ENCODE results near the gene TOR2A. TPM values are rescaled to one million over a fixed set of nuclear protein-coding genes. Genes with fewer than 3 reads are reported as not detected.

TOR2A gene
- total RNA-seq, 1 experiment from 2014 or later: 14.4 TPM

DNA sequence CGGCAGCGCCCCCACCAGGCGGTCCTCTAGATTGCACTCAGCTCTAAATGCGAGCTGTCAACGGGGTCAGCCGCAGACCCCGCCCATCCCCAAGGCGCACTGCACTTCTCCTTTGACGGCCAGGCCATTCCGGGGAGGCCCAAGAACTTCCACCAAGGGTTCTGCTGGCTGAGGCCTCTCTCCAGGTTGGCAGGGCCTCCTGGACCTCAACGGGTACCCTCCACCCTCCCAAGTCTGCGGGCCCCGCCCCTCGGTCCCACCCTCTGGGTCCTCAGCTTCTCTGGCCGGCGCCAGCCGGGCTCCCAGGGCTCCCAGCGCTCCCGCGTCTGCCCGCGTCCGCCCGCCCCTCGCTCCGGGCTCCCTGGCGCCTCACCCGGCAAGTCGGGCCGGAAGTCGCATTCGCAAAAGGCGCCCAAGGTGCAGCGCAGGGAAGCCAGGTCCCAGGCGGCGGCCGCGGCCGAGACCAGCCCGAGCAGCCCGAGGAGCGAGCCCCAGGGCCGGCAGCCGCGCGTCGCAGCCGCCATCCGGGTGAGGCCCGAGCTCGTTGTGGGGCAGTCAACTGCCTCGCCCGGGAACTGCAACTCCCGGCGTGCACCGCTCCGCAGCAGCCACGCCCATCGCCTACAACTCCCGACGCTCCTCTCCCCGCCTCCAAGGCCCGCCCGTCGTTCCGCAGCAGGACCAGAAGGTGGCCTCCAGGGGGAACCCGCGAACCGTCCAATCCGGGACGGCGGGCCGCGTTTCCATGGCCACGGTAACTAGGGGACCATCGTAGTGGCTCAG is at the start of gene TOR2A (continued):
- no peak for TF ChIP-seq RORB (CRISPR knock-in tag; IDR thresholded peaks at IDR 0.05)
- TF ChIP-seq ETV6 (CRISPR knock-in tag; IDR thresholded peaks at IDR 0.05): peak; percentile 65
- TF ChIP-seq, protein P1, sequence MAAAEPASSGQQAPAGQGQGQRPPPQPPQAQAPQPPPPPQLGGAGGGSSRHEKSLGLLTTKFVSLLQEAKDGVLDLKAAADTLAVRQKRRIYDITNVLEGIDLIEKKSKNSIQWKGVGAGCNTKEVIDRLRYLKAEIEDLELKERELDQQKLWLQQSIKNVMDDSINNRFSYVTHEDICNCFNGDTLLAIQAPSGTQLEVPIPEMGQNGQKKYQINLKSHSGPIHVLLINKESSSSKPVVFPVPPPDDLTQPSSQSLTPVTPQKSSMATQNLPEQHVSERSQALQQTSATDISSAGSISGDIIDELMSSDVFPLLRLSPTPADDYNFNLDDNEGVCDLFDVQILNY (CRISPR knock-in tag; IDR thresholded peaks at IDR 0.05): peak; percentile 84; the same call in 1 of the 2 replicates
- TF ChIP-seq MYBL2 (CRISPR knock-in tag; IDR thresholded peaks at IDR 0.05): peak; percentile 62; the same call in 1 of the 2 replicates
- TF ChIP-seq MXD4 (CRISPR knock-in tag; IDR thresholded peaks at IDR 0.05; ENCODE audit: borderline replicate concordance): no peak
- TF ChIP-seq TP53 (CRISPR knock-in tag; IDR thresholded peaks at IDR 0.05): no peak
- TF ChIP-seq NR2C2 (CRISPR knock-in tag; IDR thresholded peaks at IDR 0.05): no peak
- TF ChIP-seq, protein P2, sequence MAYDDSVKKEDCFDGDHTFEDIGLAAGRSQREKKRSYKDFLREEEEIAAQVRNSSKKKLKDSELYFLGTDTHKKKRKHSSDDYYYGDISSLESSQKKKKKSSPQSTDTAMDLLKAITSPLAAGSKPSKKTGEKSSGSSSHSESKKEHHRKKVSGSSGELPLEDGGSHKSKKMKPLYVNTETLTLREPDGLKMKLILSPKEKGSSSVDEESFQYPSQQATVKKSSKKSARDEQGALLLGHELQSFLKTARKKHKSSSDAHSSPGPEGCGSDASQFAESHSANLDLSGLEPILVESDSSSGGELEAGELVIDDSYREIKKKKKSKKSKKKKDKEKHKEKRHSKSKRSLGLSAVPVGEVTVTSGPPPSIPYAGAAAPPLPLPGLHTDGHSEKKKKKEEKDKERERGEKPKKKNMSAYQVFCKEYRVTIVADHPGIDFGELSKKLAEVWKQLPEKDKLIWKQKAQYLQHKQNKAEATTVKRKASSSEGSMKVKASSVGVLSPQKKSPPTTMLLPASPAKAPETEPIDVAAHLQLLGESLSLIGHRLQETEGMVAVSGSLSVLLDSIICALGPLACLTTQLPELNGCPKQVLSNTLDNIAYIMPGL (CRISPR knock-in tag; IDR thresholded peaks at IDR 0.05): peak; percentile 84
- no peak for TF ChIP-seq IRF2 (CRISPR knock-in tag; IDR thresholded peaks at IDR 0.05; ENCODE audit: borderline replicate concordance, low read depth)
- TF ChIP-seq, protein P3, sequence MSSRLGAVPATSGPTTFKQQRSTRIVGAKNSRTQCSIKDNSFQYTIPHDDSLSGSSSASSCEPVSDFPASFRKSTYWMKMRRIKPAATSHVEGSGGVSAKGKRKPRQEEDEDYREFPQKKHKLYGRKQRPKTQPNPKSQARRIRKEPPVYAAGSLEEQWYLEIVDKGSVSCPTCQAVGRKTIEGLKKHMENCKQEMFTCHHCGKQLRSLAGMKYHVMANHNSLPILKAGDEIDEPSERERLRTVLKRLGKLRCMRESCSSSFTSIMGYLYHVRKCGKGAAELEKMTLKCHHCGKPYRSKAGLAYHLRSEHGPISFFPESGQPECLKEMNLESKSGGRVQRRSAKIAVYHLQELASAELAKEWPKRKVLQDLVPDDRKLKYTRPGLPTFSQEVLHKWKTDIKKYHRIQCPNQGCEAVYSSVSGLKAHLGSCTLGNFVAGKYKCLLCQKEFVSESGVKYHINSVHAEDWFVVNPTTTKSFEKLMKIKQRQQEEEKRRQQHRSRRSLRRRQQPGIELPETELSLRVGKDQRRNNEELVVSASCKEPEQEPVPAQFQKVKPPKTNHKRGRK (CRISPR knock-in tag; IDR thresholded peaks at IDR 0.05; ENCODE audit: borderline replicate concordance): no peak
- TF ChIP-seq OVOL2 (CRISPR knock-in tag; IDR thresholded peaks at IDR 0.05; ENCODE audit: borderline replicate concordance): no peak
- no peak for TF ChIP-seq JAZF1 (CRISPR knock-in tag; IDR thresholded peaks at IDR 0.05)
- TF ChIP-seq, protein P4, sequence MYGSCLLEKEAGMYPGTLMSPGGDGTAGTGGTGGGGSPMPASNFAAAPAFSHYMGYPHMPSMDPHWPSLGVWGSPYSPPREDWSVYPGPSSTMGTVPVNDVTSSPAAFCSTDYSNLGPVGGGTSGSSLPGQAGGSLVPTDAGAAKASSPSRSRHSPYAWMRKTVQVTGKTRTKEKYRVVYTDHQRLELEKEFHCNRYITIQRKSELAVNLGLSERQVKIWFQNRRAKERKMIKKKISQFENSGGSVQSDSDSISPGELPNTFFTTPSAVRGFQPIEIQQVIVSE (CRISPR knock-in tag; IDR thresholded peaks at IDR 0.05; ENCODE audit: borderline replicate concordance): no peak

DNA sequence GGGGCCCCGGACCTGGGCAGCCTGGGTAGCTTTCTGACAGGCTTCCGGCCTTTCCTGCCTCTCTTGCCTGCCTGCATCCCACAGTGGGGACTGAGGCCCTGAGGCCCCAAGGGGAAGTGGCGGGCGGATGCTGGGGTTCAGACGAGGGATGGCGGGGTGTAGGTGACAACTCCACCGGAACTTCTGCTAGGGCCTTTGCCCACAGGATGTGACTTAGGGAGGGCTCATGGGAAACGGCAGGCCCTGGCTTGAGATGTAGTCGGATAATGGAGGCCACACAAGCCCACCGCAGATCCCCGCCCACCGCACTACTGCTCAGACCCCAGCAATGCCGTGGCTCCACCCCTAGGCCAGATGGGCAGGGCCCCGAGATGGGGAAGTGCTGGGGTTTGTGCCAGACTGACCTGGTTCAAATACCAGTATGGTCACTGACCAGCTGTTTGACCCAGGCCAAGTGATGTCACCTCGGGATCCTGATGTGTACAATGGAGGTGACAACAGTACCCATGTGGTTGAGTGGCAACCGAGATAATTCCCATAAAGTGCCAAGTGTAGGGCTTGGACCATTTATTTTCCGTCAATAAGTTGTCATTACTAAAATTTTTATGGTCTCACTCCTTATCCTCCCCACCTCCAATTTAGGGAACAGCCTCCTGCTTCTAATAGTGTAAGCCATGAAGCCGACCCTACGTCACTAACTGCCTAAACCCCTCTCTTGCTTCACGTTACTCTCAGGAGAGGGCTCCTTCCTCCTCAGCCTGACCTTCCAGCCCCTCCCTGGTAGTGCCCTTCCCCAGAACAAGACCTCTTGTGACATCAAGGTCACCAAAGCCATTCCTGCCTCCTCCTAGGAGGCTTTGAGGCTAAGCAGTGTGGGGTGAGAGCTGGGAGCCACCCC is 48.3 kb upstream of the TOR2A start:
- DNase-seq (ENCODE audit: low spot score) (peak; percentile 51), ATAC-seq (peak; percentile 3; the same call in 1 of the 2 replicates)
- Mint-ChIP-seq H3K4me3 (no peak overlapping the region), H3K27me3 (ENCODE audit: low read depth) (no peaks in the 10 kb centered on the region), H3K27ac (no peak overlapping the region; the same call in 1 of the 2 replicates), H3K36me3 (peaks cover 18% of the 10 kb centered on the region), H3K4me1 (peaks cover 28% of the 10 kb centered on the region), H3K9me3 (no peaks in the 10 kb centered on the region)
- ChIA-PET POLR2A (interaction anchor here (0.9 kb wide), 1 partner anchor 11 kb away, joined by 3 read pairs; no protein-coding TSS in a partner anchor), CTCF (interaction anchor here (0.7 to 2.9 kb wide), 8 partner anchors 12 to 86 kb away, joined by 3 to 38 read pairs (median 10); partner anchors contain the start of genes ENG and TOR2A)
- TF ChIP-seq FOXJ3 (CRISPR knock-in tag; IDR thresholded peaks at IDR 0.05; ENCODE audit: borderline replicate concordance): no peak
- TF ChIP-seq ZNF219 (CRISPR knock-in tag; IDR thresholded peaks at IDR 0.05; ENCODE audit: borderline replicate concordance): no peak
- TF ChIP-seq, protein P5, sequence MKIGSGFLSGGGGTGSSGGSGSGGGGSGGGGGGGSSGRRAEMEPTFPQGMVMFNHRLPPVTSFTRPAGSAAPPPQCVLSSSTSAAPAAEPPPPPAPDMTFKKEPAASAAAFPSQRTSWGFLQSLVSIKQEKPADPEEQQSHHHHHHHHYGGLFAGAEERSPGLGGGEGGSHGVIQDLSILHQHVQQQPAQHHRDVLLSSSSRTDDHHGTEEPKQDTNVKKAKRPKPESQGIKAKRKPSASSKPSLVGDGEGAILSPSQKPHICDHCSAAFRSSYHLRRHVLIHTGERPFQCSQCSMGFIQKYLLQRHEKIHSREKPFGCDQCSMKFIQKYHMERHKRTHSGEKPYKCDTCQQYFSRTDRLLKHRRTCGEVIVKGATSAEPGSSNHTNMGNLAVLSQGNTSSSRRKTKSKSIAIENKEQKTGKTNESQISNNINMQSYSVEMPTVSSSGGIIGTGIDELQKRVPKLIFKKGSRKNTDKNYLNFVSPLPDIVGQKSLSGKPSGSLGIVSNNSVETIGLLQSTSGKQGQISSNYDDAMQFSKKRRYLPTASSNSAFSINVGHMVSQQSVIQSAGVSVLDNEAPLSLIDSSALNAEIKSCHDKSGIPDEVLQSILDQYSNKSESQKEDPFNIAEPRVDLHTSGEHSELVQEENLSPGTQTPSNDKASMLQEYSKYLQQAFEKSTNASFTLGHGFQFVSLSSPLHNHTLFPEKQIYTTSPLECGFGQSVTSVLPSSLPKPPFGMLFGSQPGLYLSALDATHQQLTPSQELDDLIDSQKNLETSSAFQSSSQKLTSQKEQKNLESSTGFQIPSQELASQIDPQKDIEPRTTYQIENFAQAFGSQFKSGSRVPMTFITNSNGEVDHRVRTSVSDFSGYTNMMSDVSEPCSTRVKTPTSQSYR (CRISPR knock-in tag; IDR thresholded peaks at IDR 0.05): no peak
- no peak for TF ChIP-seq ESRRA (CRISPR knock-in tag; IDR thresholded peaks at IDR 0.05; ENCODE audit: borderline replicate concordance)
- TF ChIP-seq ZNF671 (CRISPR knock-in tag; IDR thresholded peaks at IDR 0.05): no peak
- TF ChIP-seq CBFB (CRISPR knock-in tag; IDR thresholded peaks at IDR 0.05; ENCODE audit: low read depth): no peak
- TF ChIP-seq MYBL2 (CRISPR knock-in tag; IDR thresholded peaks at IDR 0.05): no peak
- TF ChIP-seq, protein P6, sequence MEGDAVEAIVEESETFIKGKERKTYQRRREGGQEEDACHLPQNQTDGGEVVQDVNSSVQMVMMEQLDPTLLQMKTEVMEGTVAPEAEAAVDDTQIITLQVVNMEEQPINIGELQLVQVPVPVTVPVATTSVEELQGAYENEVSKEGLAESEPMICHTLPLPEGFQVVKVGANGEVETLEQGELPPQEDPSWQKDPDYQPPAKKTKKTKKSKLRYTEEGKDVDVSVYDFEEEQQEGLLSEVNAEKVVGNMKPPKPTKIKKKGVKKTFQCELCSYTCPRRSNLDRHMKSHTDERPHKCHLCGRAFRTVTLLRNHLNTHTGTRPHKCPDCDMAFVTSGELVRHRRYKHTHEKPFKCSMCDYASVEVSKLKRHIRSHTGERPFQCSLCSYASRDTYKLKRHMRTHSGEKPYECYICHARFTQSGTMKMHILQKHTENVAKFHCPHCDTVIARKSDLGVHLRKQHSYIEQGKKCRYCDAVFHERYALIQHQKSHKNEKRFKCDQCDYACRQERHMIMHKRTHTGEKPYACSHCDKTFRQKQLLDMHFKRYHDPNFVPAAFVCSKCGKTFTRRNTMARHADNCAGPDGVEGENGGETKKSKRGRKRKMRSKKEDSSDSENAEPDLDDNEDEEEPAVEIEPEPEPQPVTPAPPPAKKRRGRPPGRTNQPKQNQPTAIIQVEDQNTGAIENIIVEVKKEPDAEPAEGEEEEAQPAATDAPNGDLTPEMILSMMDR (IDR thresholded peaks at IDR 0.05): no peak
- TF ChIP-seq, protein P7, sequence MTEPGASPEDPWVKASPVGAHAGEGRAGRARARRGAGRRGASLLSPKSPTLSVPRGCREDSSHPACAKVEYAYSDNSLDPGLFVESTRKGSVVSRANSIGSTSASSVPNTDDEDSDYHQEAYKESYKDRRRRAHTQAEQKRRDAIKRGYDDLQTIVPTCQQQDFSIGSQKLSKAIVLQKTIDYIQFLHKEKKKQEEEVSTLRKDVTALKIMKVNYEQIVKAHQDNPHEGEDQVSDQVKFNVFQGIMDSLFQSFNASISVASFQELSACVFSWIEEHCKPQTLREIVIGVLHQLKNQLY (CRISPR knock-in tag; IDR thresholded peaks at IDR 0.05): no peak
- TF ChIP-seq TEAD4 (CRISPR knock-in tag; IDR thresholded peaks at IDR 0.05): no peak
- no peak for TF ChIP-seq JUN (CRISPR knock-in tag; IDR thresholded peaks at IDR 0.05)
